ENCODE data around the gene SLAIN1.
"Not testable (repeated sequence)": the region's sequence is repeated elsewhere in the genome, so short reads cannot be mapped to it uniquely, and the experiment has no call there.

SLAIN1 gene

DNA sequence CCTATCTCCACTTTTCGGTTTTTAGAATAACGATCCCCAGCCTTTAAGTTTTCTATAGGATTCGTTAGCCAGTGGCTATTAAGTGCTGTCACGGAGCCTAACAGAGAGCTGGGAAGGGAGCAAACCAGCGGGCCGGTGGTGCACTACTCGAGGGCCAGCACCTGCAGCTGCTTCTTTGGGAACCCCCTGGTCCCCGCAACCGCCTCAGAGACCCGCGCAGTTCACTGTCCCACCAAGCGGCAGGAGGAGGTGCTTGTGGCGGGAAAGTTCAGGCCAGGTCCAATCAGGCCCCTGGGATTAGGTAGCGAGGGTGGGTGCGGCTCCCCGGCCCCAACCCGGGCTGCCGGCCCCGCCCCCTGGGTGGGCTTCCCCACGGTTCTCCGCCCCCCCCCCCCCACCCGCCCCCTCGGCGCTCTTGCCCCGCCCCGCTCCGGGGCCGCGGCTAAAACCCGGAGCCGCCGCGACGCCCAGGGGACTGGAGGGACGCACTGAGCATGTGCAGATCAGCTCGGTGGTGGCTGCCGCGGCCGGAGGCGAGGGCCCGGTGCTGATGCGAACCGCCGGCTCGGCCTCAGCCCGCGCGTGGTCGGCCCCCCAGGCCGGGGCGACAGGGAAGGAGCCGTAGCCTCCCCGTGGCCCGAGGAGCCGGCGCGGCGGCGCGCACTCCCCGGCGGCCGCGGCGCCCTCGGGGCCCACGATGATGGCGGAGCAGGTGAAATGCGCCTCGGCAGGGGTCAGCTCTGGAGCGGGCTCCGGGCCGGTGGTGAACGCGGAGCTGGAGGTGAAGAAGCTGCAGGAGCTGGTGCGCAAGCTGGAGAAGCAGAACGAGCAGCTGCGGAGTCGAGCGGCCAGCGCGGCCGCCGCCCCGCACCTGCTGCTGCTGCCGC lies at the start of gene SLAIN1:
TSS of gene SLAIN1 (plus strand) at position 471 of the 887 bp plus-strand sequence. CDS start at position 698, 227 bp downstream.
- DNase-seq: peak; percentile 56

- DNase-seq: no peak
Measured at GRCh38 chr13:77650409-77650808, 47.1 kb upstream of the SLAIN1 start.

DNA sequence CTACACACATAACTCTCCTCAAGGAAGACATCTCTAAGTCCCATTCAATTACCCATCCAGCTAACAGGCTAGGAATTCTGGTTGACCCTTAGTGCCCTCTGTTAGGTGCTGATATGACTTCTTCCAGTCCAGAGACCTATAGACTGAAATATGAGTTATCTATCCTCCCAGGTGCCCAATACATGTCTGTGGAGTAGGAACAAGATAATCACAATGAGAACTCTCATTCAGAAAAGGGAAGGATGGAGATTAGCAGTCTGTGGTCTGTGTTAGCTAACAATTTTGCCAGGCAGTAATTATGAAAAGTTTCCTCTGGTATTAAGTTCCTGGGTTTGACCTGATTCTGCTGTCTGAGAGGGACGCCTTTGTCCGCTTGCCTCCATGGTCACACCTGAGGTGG lies 44.2 kb upstream of the SLAIN1 start:
- DNase-seq: no peak

GRCh38 chr13:77660016-77660415 lies 37.5 kb upstream of the SLAIN1 start:
- not testable (repeated sequence) for DNase-seq

DNA sequence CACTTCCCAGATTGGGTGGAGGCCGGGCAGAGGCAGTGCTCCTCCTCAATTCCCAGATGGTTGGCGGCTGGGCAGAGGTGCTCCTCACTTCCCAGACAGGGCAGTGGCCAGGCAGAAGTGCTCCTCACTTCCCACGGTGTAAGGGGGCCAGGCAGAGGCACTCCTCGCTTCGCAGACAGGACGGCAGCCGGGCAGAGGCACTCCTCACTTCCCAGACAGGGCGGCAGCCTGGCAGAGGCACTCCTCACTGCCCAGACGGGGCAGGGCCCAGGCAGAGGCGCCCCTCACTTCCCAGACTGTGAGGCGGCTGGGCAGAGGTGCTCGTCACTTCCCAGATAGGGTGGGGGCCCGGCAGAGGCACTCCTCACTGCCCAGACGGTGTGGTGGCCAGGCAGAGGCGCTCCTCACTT lies 36.6 kb upstream of the SLAIN1 start:
- DNase-seq: no peak

GRCh38 chr13:77662301-77662700 lies 35.2 kb upstream of the SLAIN1 start:
- not testable (repeated sequence) for DNase-seq

- not testable (repeated sequence) for DNase-seq
Measured at GRCh38 chr13:77662831-77663230, 34.7 kb upstream of the SLAIN1 start.

GRCh38 chr13:77674852-77675251 lies 22.6 kb upstream of the SLAIN1 start:
- no peak for DNase-seq

DNA sequence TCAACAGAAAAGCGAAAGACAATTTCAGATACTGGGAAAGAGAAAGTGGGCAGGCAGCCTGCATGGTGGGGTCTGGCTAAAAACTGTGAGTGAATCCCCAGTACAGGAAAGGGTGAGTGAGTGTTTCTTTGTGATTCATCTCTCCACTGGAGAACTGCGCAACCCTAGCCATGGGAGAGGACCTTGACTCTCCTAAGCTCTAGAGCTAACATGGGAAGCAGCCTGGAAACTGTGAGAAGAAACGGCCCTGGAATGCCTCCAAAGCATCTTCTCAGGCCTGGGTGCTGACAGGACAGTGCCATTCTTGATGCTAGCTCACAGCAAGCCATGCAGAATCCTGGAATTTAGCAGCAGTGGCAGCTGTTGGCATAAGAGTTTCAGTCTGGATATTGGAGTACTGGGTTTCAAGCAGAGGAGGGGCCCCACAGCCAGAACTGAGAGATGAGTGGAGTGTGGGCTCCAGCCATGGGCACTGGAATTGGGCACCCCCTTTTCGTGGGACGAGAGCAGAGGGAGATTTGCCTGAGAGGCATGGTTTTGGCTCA lies 18.7 kb upstream of the SLAIN1 start:
- no peak for DNase-seq

- DNase-seq: no peak
Measured at GRCh38 chr13:77687799-77688198, 9.7 kb upstream of the SLAIN1 start.

GRCh38 chr13:77691871-77692270 lies 5.6 kb upstream of the SLAIN1 start:
- DNase-seq: no peak

GRCh38 chr13:77692746-77693448 lies 4.6 kb upstream of the SLAIN1 start:
- DNase-seq: no peak

GRCh38 chr13:77693449-77693940 lies 4.0 kb upstream of the SLAIN1 start:
- DNase-seq: no peak

- no peak for DNase-seq
Measured at GRCh38 chr13:77696006-77696878, 1.2 kb upstream of the SLAIN1 start.

DNA sequence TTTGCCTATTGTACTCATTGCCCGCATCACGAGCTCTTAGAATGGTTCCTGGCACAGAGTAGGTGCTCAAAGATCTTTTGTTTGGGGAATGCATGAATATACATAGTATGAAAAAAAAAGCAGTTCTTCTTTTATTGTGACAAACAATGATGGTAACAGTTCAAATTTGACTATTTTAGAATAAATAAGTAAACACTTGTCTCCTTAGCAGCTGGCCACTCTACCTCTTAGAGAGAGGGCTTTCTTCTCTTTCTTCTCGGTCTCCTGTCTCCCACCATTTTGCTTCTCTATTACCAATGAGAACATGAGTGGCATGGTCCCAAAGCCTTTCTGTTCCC lies 639 bp upstream of the SLAIN1 start:
- no peak for DNase-seq

DNA sequence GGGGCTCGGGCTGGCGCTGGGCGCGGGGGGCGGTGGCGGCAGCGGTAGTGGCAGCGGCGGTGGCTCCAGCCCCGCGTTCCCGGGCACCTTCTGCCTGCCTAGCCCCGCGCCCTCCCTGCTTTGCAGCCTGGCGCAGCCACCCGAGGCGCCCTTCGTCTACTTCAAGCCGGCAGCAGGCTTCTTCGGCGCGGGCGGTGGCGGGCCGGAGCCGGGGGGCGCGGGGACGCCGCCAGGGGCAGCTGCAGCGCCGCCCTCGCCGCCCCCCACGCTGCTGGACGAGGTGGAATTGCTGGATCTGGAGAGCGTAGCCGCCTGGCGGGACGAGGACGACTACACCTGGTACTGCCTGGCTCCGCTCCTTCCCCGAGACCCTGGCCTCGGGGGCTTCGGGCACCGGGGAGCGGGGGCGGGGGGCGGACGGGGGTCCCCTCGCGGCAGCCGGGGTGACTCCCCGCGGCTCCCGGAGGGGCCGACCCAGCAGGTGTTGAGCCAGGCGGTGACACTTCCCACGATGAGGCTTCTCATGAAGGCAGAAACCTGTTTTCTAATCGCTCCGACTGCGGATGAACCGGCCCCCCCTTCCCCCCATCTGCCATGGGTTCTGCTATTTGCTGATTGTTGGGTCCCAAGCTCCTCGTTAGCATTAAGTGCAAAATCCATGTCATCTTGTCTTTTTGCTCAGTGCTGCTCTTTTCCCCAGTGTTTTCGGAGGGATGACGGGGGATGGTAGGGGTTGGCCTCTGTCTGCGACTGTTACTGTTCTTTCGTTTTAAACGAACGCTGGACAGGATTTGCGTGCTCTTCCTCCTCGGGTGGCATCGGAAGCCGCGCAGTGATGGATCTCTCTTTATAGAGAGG lies 943 bp downstream of the SLAIN1 start:
- no peak for DNase-seq

DNA sequence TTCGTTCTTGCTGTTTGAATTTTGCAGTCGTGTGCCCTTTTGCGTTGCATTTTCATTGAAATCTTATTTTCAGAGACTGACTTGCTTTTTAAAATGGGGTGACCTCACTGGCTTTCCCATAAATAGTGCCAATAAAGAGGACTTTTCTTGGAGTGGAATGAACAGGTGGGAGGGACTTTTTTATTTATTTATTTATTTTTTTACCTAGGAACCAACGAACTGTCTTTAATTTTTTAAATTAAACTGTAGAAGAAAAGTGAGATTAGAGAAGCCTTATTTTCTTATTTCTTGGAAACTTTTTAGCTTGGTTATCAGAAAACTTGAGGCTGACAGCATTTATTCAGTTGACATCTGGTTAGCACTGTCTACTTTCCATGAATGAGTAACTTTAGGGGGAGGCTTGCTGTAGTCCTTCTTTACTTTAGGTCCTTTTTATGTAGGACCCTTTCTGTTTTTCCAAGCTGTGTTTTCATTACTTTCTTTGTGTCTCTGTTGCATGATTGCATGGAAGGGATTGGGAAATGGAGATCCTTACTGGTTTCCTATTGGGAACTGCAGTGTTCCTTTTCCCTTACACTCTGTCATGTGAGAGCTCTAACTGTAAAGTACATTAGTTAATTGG lies 1.7 kb downstream of the SLAIN1 start:
- no peak for DNase-seq

GRCh38 chr13:77701305-77701704 lies 3.8 kb downstream of the SLAIN1 start:
- no peak for DNase-seq

GRCh38 chr13:77702366-77702765 lies 4.9 kb downstream of the SLAIN1 start:
- DNase-seq: no peak

DNA sequence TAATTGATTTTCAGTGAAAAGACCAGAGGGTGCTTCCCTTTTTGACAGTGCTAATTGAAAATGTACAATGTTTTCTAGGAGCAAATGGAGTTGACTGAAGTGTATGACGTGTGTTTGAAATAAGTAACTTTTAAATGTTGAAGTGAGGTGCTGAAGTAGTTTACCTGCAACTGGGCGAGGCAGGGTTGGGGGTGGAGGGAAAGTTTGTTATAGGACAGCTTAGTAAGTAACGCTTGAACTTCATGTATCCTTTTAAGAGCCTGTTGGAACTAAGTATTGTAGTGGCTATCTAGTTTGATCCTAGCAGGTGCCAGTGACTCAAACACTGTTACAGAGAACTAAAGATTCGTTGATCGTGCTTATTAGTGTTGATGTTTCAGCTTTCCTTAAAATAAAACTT lies 5.9 kb downstream of the SLAIN1 start:
- no peak for DNase-seq

DNA sequence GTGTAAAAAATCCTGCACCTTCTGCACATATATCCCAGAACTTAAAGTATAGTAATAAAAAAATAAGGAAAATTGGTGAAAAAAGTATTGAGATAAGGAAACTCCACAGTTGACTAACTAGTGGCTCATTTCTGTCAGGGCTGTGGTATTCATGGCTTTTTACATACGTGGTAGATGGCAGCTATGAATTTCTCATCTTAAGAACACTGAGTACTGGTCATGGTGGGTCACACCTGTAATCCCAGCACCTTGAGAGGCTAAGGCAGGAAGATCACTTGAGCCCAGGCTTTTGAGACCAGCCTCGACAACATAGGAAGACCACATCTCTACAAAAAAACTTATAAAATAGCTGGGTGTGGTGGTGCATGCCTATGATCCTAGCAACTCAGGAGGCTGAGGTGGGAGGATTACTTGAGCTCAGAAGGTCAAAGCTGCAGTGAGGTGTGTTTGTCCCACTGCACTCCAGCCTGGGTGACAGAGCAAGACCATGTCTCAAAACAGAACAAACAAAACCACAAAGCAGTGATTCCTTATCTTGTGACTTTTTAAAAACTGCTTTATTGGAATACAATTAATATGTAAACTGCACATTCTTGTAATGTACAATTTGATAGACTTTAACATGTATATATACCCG lies 16.8 kb downstream of the SLAIN1 start:
- no peak for DNase-seq

Data from NCI-H1436 treated with DMSO at 0.1 percent for 48 hours (cell line).